Activated CD4-positive, CD25-positive, alpha-beta regulatory T cell treated with anti-CD3 and anti-CD28 coated beads, Interleukin-2, amount 50 U/mL, for 24 hours (primary cell): Measurements from ENCODE around the gene GRAMD1C.

Experiments
- ATAC-seq, 2 donors: fragments of 150-1000 bp; cut with Tn5 transposase; one replicate each; pipeline ENCODE4 v1.10.0; 2021; ENCODE audit warnings: mild to moderate bottlenecking in 1 of 2, moderate library complexity in 1 of 2

The GRAMD1C gene

GRCh38 chr3:113852506-113852905, 13.9 kb downstream of the GRAMD1C start:
- no peak for ATAC-seq

GRCh38 chr3:113867506-113867905, 28.9 kb downstream of the GRAMD1C start:
- ATAC-seq, result no peak

GRCh38 chr3:113873293-113873692, 34.7 kb downstream of the GRAMD1C start:
- ATAC-seq, result no peak

GRCh38 chr3:113873814-113874526, 35.4 kb downstream of the GRAMD1C start:
- ATAC-seq, result no peak

GRCh38 chr3:113878403-113878802, 39.8 kb downstream of the GRAMD1C start:
- ATAC-seq, result no peak

GRCh38 chr3:113885050-113885449, 46.5 kb downstream of the GRAMD1C start:
- no peak for ATAC-seq

GRCh38 chr3:113890256-113890900, 51.8 kb downstream of the GRAMD1C start:
- no peak for ATAC-seq

GRCh38 chr3:113894927-113895326, 56.3 kb downstream of the GRAMD1C start:
- ATAC-seq, result no peak

- no peak for ATAC-seq
Observed at GRCh38 chr3:113895964-113896363, 57.4 kb downstream of the GRAMD1C start.

- ATAC-seq, result no peak
Observed at GRCh38 chr3:113896930-113897329, 58.3 kb downstream of the GRAMD1C start.

- ATAC-seq, result no peak
Observed at GRCh38 chr3:113897373-113897777, 58.8 kb downstream of the GRAMD1C start.

- ATAC-seq, result no peak
Observed at GRCh38 chr3:113898892-113899291, 60.3 kb downstream of the GRAMD1C start.

- ATAC-seq, result no peak
Observed at GRCh38 chr3:113906568-113907140, 68.1 kb downstream of the GRAMD1C start.

- ATAC-seq, result no peak
Observed at GRCh38 chr3:113908133-113908532, 69.5 kb downstream of the GRAMD1C start.

GRCh38 chr3:113910966-113911365, 72.4 kb downstream of the GRAMD1C start:
- no peak for ATAC-seq

- ATAC-seq, result peak; percentile 88 to 89
Observed at GRCh38 chr3:113912552-113913236, 74.1 kb downstream of the GRAMD1C start.

- ATAC-seq, result no peak
Observed at GRCh38 chr3:113914646-113915045, 76.1 kb downstream of the GRAMD1C start.

GRCh38 chr3:113927556-113927955, 89.0 kb downstream of the GRAMD1C start:
- ATAC-seq, result no peak

GRCh38 chr3:113946831-113947230, 108.2 kb downstream of the GRAMD1C start:
- no peak for ATAC-seq

- ATAC-seq, result peak; percentile 82 to 83
Observed at GRCh38 chr3:113947372-113948014, 108.9 kb downstream of the GRAMD1C start, which contains the start of gene ZDHHC23. TSS of gene ZDHHC23 (plus strand) at chr3:113948013. CDS start at chr3:113948803, 790 bp downstream.

GRCh38 chr3:113948015-113948917, 109.7 kb downstream of the GRAMD1C start:
- peak; percentile 18 to 47 for ATAC-seq

GRCh38 chr3:113952921-113953320, 114.3 kb downstream of the GRAMD1C start:
- ATAC-seq, result no peak
